ENCODE data around the gene SERPINB6. TPM values are rescaled to one million over a fixed set of nuclear protein-coding genes. Genes with fewer than 3 reads are reported as not detected.
A peak's percentile ranks its signal among the peaks of the same experiment; 100 is the strongest.

SERPINB6 gene
- total RNA-seq, 3 donors from 2014 or later = 134 to 147 (median 142) TPM

DNA sequence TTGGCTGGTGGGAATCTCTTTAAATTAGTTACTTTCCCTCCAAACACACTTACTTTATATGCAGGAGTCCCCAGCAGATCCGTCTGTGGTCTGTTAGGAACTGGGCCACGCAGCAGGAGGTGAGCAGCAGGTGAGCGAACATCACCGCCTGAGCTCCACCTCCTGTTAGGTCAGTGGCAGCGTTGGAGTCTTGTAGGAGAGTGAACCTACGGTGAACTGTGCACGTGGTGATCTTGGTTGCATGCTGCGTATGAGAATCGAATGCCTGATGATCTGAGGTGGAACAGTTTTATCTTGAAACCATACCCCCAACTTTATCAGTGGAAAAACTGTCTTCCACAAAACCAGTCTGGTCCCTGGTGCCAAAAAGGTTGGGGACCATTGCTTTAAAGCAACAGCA, 5.0 kb downstream of the SERPINB6 start:
- ATAC-seq = no peak
- TF ChIP-seq, protein P1, sequence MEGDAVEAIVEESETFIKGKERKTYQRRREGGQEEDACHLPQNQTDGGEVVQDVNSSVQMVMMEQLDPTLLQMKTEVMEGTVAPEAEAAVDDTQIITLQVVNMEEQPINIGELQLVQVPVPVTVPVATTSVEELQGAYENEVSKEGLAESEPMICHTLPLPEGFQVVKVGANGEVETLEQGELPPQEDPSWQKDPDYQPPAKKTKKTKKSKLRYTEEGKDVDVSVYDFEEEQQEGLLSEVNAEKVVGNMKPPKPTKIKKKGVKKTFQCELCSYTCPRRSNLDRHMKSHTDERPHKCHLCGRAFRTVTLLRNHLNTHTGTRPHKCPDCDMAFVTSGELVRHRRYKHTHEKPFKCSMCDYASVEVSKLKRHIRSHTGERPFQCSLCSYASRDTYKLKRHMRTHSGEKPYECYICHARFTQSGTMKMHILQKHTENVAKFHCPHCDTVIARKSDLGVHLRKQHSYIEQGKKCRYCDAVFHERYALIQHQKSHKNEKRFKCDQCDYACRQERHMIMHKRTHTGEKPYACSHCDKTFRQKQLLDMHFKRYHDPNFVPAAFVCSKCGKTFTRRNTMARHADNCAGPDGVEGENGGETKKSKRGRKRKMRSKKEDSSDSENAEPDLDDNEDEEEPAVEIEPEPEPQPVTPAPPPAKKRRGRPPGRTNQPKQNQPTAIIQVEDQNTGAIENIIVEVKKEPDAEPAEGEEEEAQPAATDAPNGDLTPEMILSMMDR (IDR thresholded peaks at IDR 0.05) = no peak

GRCh38 chr6:2964793-2965505, 6.4 kb downstream of the SERPINB6 start:
- no peak for ATAC-seq
- intact Hi-C loops (cut with DNase I, micrococcal nuclease) = no loop called here
- DNase-seq = peak in 1 of 3 donors; percentile 12
- Histone ChIP-seq H3K9me3 (no peaks in the 10 kb centered on the region), H3K4me1 (ENCODE audit: low read depth) (peaks cover 28% of the 10 kb centered on the region), H3K4me3 (no peak overlapping the region), H3K36me3 (ENCODE audit: low read depth) (no peaks in the 10 kb centered on the region)
- TF ChIP-seq, protein P1 (IDR thresholded peaks at IDR 0.05) = no peak

More for the DNA sequence above, 5.0 kb downstream of the SERPINB6 start:
- H3K36me3 ChIP-seq (ENCODE audit: low read depth) = no peaks in the 10 kb centered on the region
- no peak overlapping the region for H3K4me3 ChIP-seq
- peaks cover 33% of the 10 kb centered on the region for H3K4me1 ChIP-seq (ENCODE audit: low read depth)
- peak in 1 of 3 donors; percentile 19 for DNase-seq
- H3K9me3 ChIP-seq = no peaks in the 10 kb centered on the region
- intact Hi-C loops (cut with DNase I, micrococcal nuclease) = no loop called here

- Histone ChIP-seq H3K36me3 (ENCODE audit: low read depth) (no peaks in the 10 kb centered on the region), H3K4me3 (no peak overlapping the region), H3K4me1 (ENCODE audit: low read depth) (peaks cover 26% of the 10 kb centered on the region), H3K9me3 (no peaks in the 10 kb centered on the region)
- intact Hi-C loops (cut with DNase I, micrococcal nuclease) = no loop called here
- ATAC-seq (no peak), DNase-seq (no peak)
- TF ChIP-seq, protein P1 (IDR thresholded peaks at IDR 0.05) = no peak
Observed at GRCh38 chr6:2963756-2964155, 7.6 kb downstream of the SERPINB6 start.

DNA sequence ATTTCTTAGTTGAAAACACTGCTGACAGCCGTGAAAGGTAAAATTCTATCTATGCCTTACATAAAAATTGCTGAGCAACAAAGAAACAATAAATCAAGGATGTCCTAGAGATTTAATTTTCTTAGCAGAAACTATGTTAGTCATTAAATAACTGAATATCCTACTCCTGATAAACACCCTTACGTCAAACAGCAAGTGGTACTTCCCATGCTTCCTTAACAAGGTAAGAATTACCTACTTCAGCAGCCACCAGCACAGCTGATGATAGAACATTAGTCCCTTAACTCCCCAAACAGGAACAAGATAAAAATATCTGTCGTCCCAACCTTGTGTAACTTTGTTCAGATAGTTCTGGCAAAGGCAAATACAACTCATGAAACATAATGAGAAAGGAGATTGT, 8.7 kb downstream of the SERPINB6 start:
- TF ChIP-seq, protein P1 (IDR thresholded peaks at IDR 0.05) = no peak
- intact Hi-C loops (cut with DNase I, micrococcal nuclease) = no loop called here
- ATAC-seq (peak; percentile 26), DNase-seq (no peak)
- H3K9me3 ChIP-seq = no peaks in the 10 kb centered on the region
- peaks cover 25% of the 10 kb centered on the region for H3K4me1 ChIP-seq (ENCODE audit: low read depth)
- no peaks in the 10 kb centered on the region for H3K36me3 ChIP-seq (ENCODE audit: low read depth)
- no peak overlapping the region for H3K4me3 ChIP-seq

- TF ChIP-seq, protein P1 (IDR thresholded peaks at IDR 0.05) = no peak
- H3K9me3 ChIP-seq = no peaks in the 10 kb centered on the region
- peaks cover 22% of the 10 kb centered on the region for H3K4me1 ChIP-seq (ENCODE audit: low read depth)
- H3K36me3 ChIP-seq (ENCODE audit: low read depth) = no peaks in the 10 kb centered on the region
- peak; percentile 79 to 87 (median 79) for DNase-seq
- peak; percentile 93 for ATAC-seq
- H3K4me3 ChIP-seq = no peak overlapping the region
- intact Hi-C loops (cut with DNase I, micrococcal nuclease) = no loop called here
Observed at GRCh38 chr6:2962004-2962403, 9.4 kb downstream of the SERPINB6 start.
